Kidney (tissue), 14 donors: Measurements from ENCODE around the gene PLCB4. TPM values are rescaled to one million over a fixed set of nuclear protein-coding genes. Genes with fewer than 3 reads are reported as not detected.

Experiments used
- DNase-seq, 5 donors: peaks; one replicate each; pipeline ENCODE4 v3.0.0-alpha.2; 2013 to 2020
- FAIRE-seq: peaks from 2 replicates; lab custom pipeline; 2012; peaks lifted over from hg19 to GRCh38; lab: Jason Lieb, UNC
- H3K27ac ChIP-seq, 2 donors: one replicate each; pipeline ENCODE4 v1.7.0; 2013; ENCODE audit warnings: low read depth in 2 of 2, low read length in 2 of 2, inconsistent platforms in 1 of 2
- H3K27me3 ChIP-seq: one replicate; pipeline ENCODE4 v1.7.1; 2013; ENCODE audit warnings: low read length, inconsistent platforms; ENCODE audit not compliant: control insufficient read depth, insufficient read depth
- H3K36me3 ChIP-seq, 3 donors: one replicate each; pipeline versions ENCODE4 v1.7.0 to v1.7.1; 2013; ENCODE audit warnings: low read length in 3 of 3, control low read depth in 1 of 3, inconsistent platforms in 1 of 3; ENCODE audit not compliant: insufficient read depth in 3 of 3, control insufficient read depth in 2 of 3
- H3K4me1 ChIP-seq, 3 donors: one replicate each; pipeline versions ENCODE4 v1.7.0 to v1.7.1; 2013; ENCODE audit warnings: low read length in 3 of 3, inconsistent platforms in 1 of 3, low read depth in 1 of 3; ENCODE audit not compliant: control insufficient read depth in 2 of 3, insufficient read depth in 2 of 3
- H3K4me3 ChIP-seq, 3 donors: one replicate each; pipeline versions ENCODE4 v1.7.0 to v1.8.1; 2013; ENCODE audit warnings: low read length in 3 of 3, control low read depth in 1 of 3, inconsistent platforms in 1 of 3
- H3K9ac ChIP-seq, 3 donors: one replicate each; pipeline versions ENCODE4 v1.7.0 to v1.7.1; 2013; ENCODE audit warnings: low read length in 3 of 3, control low read depth in 1 of 3, inconsistent platforms in 1 of 3
- H3K9me3 ChIP-seq, 3 donors: one replicate each; pipeline versions ENCODE4 v1.7.0 to v1.7.1; 2013; ENCODE audit warnings: low read length in 3 of 3, control low read depth in 1 of 3, inconsistent platforms in 1 of 3; ENCODE audit not compliant: control insufficient read depth in 2 of 3, insufficient read depth in 1 of 3
- intact Hi-C: fragments of 100-400 bp; cut with DNase I; formaldehyde crosslinking; loops from one replicate; pipeline ENCODE4 v1.11.1; 2022
- polyA plus RNA-seq: library from polyadenylated mRNA; stranded (reverse); fragments of 350-450 nt; fragmentation: Illumina TruSeq; extraction: RNeasy Lipid Tissue Mini Kit (QIAGEN cat#74804); gene quantifications from one replicate; pipeline ENCODE4 v1.2.3, GENCODE V29; 2014; ENCODE audit warnings: low read depth, low replicate concordance; ENCODE audit not compliant: insufficient read depth
- total RNA-seq: library from RNA; stranded (reverse); fragmentation: NEBNext Ultra II Directional; extraction: Animal tissue kit (Norgen Biotek cat#: 25700); gene quantifications from one replicate; pipeline ENCODE4 v1.2.1, GENCODE V29; 2021
- TF ChIP-seq, protein P1 (sequence below): IDR thresholded peaks from 3 replicates; pipeline ENCODE4 v1.5.1; 2012; ENCODE audit warnings: mild to moderate bottlenecking, moderate library complexity, borderline replicate concordance; ENCODE audit not compliant: insufficient read depth; ENCODE audit errors: extremely low read depth
- donor health status: control.
- donor health status: control.
- donor health status: control.
- donor health status: control.
- donor health status: control.
- donor health status: DM: yes; HTN: yes; CAD: no.
- donor health status: Normal renal cell carcinoma (clear cell type).

The PLCB4 gene
- total and polyA plus RNA-seq, 2 donors from 2014 or later: 2.8 to 17.7 TPM

DNA sequence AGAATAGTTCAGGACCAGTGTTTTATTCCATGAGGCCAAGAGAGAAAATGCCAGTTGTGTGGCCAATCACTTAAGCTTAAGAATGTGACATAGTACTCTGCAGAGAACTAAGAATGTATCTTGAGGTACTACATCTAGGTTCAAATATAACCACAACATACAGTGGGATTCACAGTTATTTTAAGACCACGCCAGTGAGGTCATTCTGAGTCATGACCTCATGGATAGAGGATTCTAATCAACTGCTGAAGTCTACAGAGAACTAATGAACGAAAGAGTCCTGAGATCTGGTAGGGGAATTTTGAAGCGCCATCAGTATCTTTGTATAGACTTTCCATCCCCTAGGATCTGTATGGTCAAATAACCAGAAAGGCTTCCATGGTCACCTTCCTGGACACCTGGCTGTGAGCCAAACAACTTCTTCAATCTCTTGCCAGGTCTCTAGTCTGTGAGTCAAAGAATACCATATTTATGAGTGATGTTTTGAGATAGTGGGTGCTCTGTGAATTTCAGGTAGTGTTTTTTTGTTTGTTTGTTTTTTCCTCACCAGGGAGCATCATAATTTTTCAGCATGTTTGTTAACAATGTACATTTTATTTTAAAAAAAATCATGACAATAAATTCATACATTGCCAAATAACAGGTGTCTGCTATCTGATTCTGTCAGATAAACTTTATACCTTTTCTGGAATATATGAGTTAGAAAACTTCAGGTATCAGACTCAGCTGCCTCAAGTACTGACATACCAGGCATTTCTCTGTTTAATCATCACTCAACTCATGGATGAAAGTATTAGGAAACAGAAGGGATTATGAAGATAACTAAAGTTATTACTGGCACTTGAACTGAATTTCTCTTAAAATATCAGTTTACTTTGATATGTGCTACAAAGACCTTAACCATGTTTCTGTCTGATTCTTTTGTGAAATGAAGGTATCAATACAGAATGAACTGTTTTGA, 217.9 kb downstream of the PLCB4 start:
- TF ChIP-seq, protein P1, sequence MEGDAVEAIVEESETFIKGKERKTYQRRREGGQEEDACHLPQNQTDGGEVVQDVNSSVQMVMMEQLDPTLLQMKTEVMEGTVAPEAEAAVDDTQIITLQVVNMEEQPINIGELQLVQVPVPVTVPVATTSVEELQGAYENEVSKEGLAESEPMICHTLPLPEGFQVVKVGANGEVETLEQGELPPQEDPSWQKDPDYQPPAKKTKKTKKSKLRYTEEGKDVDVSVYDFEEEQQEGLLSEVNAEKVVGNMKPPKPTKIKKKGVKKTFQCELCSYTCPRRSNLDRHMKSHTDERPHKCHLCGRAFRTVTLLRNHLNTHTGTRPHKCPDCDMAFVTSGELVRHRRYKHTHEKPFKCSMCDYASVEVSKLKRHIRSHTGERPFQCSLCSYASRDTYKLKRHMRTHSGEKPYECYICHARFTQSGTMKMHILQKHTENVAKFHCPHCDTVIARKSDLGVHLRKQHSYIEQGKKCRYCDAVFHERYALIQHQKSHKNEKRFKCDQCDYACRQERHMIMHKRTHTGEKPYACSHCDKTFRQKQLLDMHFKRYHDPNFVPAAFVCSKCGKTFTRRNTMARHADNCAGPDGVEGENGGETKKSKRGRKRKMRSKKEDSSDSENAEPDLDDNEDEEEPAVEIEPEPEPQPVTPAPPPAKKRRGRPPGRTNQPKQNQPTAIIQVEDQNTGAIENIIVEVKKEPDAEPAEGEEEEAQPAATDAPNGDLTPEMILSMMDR: no peak
- H3K4me3 ChIP-seq: no peak overlapping the region
- intact Hi-C loops: no loop called here
- no peak overlapping the region for H3K9ac ChIP-seq
- H3K27ac ChIP-seq: no peak overlapping the region
- H3K27me3 ChIP-seq: no peaks in the 10 kb centered on the region
- FAIRE-seq (no peak), DNase-seq (no peak)
- H3K4me1 ChIP-seq: no peaks in the 10 kb centered on the region
- no peaks in the 10 kb centered on the region for H3K36me3 ChIP-seq
- H3K9me3 ChIP-seq: no peaks in the 10 kb centered on the region

GRCh38 chr20:9287826-9288225, 218.9 kb downstream of the PLCB4 start:
- FAIRE-seq: no peak
- H3K27me3 ChIP-seq: no peaks in the 10 kb centered on the region
- TF ChIP-seq, protein P1: no peak
- H3K4me3 ChIP-seq: no peak overlapping the region
- H3K9me3 ChIP-seq: no peaks in the 10 kb centered on the region
- intact Hi-C loops: no loop called here
- H3K36me3 ChIP-seq: no peaks in the 10 kb centered on the region
- no peak overlapping the region for H3K27ac ChIP-seq
- H3K4me1 ChIP-seq: no peaks in the 10 kb centered on the region
- DNase-seq: no peak
- no peak overlapping the region for H3K9ac ChIP-seq

GRCh38 chr20:9290331-9290730, 221.4 kb downstream of the PLCB4 start:
- H3K27me3 ChIP-seq: no peaks in the 10 kb centered on the region
- no peaks in the 10 kb centered on the region for H3K9me3 ChIP-seq
- no peaks in the 10 kb centered on the region for H3K4me1 ChIP-seq
- TF ChIP-seq, protein P1: no peak
- FAIRE-seq (no peak), DNase-seq (no peak)
- intact Hi-C loops: no loop called here
- no peak overlapping the region for H3K9ac ChIP-seq
- H3K4me3 ChIP-seq: no peak overlapping the region
- no peaks in the 10 kb centered on the region for H3K36me3 ChIP-seq
- no peak overlapping the region for H3K27ac ChIP-seq
